Activated naive CD8-positive, alpha-beta T cell (primary cell): ENCODE measurements around the gene GLCCI1.
"Not testable (repeated sequence)": the region's sequence is repeated elsewhere in the genome, so short reads cannot be mapped to it uniquely, and the experiment has no call there.

Source experiments
- H3K27ac Mint-ChIP-seq: one replicate; pipeline ENCODE4 v1.8.0; 2021; ENCODE audit warnings: mixed read lengths
- H3K27me3 Mint-ChIP-seq: one replicate; pipeline ENCODE4 v1.8.0; 2021; ENCODE audit warnings: mixed read lengths
- H3K36me3 Mint-ChIP-seq: one replicate; pipeline ENCODE4 v1.8.0; 2021; ENCODE audit warnings: mixed read lengths
- H3K4me1 Mint-ChIP-seq: one replicate; pipeline ENCODE4 v1.8.0; 2021; ENCODE audit warnings: low read depth, mixed read lengths
- H3K4me3 Mint-ChIP-seq: one replicate; pipeline ENCODE4 v1.8.0; 2021; ENCODE audit warnings: mild to moderate bottlenecking, mixed read lengths
- H3K9me3 Mint-ChIP-seq: one replicate; pipeline ENCODE4 v1.8.0; 2021; ENCODE audit warnings: low read depth, mixed read lengths

The GLCCI1 gene

DNA sequence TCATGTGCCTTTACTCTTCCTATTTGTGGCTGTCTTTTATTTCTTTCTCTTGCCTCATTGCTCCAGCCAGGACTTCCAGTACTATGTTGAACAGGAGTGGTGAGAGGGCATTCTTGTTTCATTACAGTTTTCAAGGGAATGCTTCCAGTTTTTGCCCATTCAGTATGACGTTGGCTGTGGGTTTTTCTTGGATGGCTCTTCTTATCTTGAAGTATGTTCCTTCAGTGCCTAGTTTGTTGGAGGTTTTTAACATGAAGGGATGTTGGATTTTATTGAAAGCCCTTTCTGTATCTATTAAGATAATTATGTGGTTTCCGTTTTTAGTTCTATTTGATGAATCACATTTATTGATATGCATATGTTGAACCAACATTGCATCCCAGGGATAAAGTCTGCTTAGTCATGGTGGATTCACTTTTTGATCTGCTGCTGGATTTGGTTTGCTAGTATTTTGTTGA, 96.8 kb downstream of the GLCCI1 start:
- Mint-ChIP-seq H3K4me3 (no peak overlapping the region), H3K27me3 (no peaks in the 10 kb centered on the region), H3K36me3 (peaks cover 33% of the 10 kb centered on the region), H3K9me3 (no peaks in the 10 kb centered on the region), H3K27ac (no peak overlapping the region), H3K4me1 (peaks cover 17% of the 10 kb centered on the region)

DNA sequence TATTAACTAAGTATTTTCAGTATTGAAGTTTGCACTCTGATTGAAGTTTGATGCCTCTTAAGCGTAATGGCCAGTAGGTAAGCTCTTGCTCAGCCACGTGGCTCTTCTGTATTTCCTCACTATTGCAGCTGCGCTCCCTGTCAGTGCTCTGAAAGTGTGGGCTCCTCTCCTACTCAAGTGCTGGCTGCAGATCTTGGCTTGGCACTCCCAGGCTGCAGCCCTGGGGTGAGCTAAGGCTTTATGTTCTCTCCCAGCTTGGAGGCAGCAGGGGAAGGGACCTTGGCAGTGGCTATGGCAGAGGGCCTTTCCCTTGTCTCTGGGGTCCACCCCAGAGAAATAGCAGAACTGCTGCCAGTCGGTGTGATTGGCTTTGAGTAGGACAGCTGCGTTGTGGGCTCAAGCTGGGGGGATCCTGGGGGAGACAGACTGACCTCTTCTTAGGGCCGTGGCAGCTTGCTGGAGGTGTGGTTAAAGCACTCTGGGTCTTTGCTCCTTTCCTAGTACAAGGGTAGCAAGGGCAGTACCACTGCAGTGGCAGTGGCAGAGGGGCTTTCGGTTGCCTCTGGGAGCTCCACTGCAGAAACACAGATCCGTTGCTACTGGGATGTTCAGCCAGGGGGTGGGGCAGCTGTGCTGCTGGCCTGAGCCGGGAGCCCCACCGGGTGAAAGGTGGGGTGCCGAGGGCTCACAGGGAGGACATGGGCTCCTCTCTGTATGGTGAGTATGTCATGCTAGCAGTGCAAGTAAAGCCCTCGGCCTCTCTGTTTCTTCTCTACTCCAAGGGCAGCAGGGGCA, 100.5 kb downstream of the GLCCI1 start:
- Mint-ChIP-seq H3K4me3 (no peak overlapping the region), H3K27me3 (no peaks in the 10 kb centered on the region), H3K4me1 (peaks cover 19% of the 10 kb centered on the region), H3K36me3 (peaks cover 40% of the 10 kb centered on the region), H3K27ac (no peak overlapping the region), H3K9me3 (no peaks in the 10 kb centered on the region)

DNA sequence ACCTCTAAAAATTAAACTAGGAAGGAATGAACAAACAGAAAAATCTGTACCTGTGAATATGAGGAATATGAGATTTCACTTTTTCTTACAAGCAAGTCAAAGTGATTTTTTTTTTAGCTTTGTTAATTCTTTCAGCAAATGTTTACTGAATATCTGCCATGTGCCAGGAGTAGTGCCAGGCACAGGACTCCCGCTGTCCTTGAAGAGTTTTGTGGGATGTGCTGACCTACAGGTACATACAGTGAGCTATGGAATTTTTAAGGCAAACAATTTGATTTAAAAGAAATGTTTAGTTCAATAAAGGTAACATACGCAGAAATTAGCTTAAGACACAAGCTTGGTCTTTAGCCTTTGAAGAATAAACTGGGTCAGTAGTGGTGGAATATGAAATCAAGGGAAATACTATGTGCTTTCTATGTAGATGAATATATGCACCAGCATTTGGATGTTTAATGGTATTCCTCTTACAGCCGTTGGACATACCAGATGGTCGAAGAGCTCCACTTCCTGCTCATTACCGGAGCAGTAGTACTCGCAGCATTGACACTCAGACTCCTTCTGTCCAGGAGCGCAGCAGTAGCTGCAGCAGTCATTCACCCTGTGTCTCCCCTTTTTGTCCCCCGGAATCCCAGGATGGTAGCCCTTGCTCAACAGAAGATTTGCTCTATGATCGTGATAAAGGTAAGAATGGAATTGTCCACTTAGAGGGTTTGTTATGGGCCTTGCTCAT, 102.0 kb downstream of the GLCCI1 start:
- no peaks in the 10 kb centered on the region for H3K9me3 Mint-ChIP-seq
- H3K27me3 Mint-ChIP-seq: no peaks in the 10 kb centered on the region
- peaks cover 13% of the 10 kb centered on the region for H3K4me1 Mint-ChIP-seq
- H3K36me3 Mint-ChIP-seq: peaks cover 37% of the 10 kb centered on the region
- H3K4me3 Mint-ChIP-seq: no peak overlapping the region
- H3K27ac Mint-ChIP-seq: no peak overlapping the region

DNA sequence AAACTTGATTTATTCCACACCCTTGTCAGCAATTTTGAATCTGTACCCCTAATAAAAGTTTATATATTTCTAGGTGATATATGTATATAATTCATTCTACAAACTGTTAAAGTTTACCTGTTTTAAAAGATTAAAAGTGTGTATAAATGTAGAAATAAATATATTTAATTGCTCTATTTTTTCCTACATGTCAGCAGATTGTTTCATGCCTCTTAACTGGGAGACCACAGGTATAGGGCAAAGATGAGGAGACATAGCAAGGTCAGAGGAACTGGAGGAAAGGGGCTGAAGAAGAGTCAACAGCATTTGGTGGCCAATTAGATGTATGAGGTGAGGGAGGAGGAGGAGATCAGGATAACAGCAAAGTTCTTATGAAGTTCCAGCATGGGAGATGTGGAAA, 109.8 kb downstream of the GLCCI1 start:
- peaks cover 4% of the 10 kb centered on the region for H3K4me1 Mint-ChIP-seq
- no peaks in the 10 kb centered on the region for H3K9me3 Mint-ChIP-seq
- no peaks in the 10 kb centered on the region for H3K27me3 Mint-ChIP-seq
- H3K4me3 Mint-ChIP-seq: no peak overlapping the region
- peaks cover 13% of the 10 kb centered on the region for H3K36me3 Mint-ChIP-seq
- no peak overlapping the region for H3K27ac Mint-ChIP-seq

DNA sequence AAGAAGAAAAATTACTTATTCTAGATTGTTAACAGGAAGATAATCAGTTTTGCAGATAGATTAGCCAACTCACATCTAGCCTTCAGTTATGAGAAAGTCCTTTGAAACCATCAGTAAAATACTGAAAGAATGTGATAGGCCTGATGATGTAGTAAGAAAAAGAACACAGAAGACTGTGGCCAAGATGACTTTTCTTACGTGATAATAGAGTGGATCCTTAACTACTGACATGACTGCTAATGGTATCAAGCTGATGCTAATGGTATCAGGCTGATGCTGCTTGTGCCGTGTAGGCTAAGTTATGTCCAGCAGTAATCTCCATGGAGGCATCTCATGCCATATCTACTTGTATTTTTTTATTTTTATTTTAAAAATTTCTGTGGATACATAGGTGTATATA, 114.2 kb downstream of the GLCCI1 start:
- H3K4me3 Mint-ChIP-seq: no peak overlapping the region
- no peak overlapping the region for H3K27ac Mint-ChIP-seq
- H3K4me1 Mint-ChIP-seq: peaks cover 2% of the 10 kb centered on the region
- no peaks in the 10 kb centered on the region for H3K27me3 Mint-ChIP-seq
- H3K9me3 Mint-ChIP-seq: no peaks in the 10 kb centered on the region
- peaks cover 17% of the 10 kb centered on the region for H3K36me3 Mint-ChIP-seq

DNA sequence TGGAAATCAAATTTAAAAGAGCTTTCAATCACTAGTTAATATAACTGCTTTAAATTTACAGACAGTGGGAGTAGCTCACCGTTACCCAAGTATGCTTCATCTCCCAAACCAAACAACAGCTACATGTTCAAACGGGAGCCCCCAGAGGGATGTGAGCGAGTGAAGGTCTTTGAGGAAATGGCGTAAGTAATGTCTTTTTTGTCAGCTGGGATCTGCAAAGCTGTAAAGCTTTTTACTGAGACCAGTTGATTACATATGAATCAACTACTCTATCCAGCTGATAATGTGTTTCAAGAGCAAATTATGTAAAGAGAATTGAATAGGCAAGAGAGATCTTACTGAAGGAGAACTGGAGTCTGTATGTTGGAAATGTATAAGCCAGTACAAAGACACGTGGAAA, 116.2 kb downstream of the GLCCI1 start:
- H3K27ac Mint-ChIP-seq: no peak overlapping the region
- peaks cover 19% of the 10 kb centered on the region for H3K36me3 Mint-ChIP-seq
- H3K4me3 Mint-ChIP-seq: no peak overlapping the region

DNA sequence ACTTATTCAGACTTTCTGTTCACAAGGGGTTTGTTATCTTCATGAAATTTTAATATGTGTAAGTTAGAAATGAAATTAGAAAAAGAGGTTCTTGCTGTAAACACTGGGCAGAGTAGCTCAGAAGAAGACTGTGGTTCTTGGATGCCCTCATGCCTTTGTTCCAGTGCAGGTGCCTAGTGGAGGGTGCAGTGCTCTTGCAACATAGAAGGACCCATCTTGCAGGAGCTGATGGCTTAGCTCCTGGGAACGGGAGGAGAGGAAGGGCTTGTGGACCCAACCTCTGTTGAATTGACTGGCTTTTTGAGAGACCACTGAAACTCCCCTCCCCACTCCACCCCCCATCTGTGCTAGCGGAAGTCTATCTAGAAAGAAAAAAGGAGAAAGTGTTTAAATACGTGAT, 116.8 kb downstream of the GLCCI1 start:
- no peaks in the 10 kb centered on the region for H3K27me3 Mint-ChIP-seq
- H3K4me1 Mint-ChIP-seq: no peaks in the 10 kb centered on the region
- peaks cover 19% of the 10 kb centered on the region for H3K36me3 Mint-ChIP-seq
- no peak overlapping the region for H3K27ac Mint-ChIP-seq
- no peak overlapping the region for H3K4me3 Mint-ChIP-seq
- H3K9me3 Mint-ChIP-seq: no peaks in the 10 kb centered on the region

More for the DNA sequence above, 116.2 kb downstream of the GLCCI1 start:
- Mint-ChIP-seq H3K9me3 (no peaks in the 10 kb centered on the region), H3K4me1 (no peaks in the 10 kb centered on the region), H3K27me3 (no peaks in the 10 kb centered on the region)

DNA sequence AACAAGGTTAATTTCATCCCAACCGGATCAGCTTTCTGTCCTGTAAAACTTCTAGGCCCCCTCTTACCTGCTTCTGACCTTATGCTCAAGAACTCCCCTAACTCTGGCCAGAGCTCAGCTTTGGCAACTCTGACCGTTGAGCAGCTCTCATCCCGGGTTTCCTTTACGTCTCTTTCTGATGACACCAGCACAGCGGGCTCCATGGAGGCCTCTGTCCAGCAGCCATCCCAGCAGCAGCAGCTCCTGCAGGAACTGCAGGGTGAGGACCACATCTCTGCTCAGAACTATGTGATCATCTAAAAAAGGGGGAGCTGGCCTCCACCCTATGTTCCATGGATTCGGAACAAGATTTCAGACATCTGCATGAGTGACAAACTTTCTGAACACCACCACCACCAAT, 117.6 kb downstream of the GLCCI1 start:
- Mint-ChIP-seq H3K4me1 (no peaks in the 10 kb centered on the region), H3K27ac (no peak overlapping the region), H3K9me3 (no peaks in the 10 kb centered on the region)

DNA sequence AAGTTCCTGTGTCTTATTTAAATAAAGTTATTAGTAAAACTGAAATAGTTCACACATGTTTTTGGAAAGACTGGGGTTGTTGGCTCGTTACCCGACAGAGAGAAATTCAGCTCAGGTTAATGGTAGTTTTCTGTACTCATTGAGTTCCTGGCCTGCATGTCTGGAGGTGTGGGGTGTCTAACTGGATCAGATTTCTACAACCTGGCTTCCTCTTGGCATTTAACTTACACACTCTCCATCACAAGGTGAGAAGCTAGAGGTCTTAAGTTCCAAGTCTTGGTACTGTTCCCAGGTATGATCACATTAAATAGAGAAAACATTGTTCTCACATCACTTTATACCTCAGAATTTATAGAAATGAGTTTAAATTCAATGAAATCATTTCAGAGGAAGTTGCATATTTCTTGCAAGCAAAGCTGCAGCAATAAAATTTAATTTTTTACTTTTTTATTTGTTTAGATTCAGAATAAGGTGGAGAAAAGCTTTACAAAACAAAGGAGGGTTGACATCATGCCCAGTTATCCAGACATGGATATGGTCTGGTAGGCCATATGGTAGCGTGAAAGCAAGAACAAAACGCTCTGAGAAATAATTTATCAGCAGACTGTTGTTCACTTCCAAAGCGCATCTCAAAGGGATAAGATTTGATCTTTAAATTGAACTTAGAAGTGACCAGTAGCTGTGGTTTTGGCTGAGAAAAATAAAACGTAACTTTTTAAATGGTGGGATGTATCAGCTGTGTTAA, 120.6 kb downstream of the GLCCI1 start:
- Mint-ChIP-seq H3K36me3 (peaks cover 14% of the 10 kb centered on the region), H3K27ac (no peak overlapping the region), H3K4me1 (no peaks in the 10 kb centered on the region), H3K27me3 (no peaks in the 10 kb centered on the region), H3K4me3 (no peak overlapping the region), H3K9me3 (no peaks in the 10 kb centered on the region)

More for the DNA sequence above, 117.6 kb downstream of the GLCCI1 start:
- H3K27me3 Mint-ChIP-seq: no peaks in the 10 kb centered on the region
- peaks cover 19% of the 10 kb centered on the region for H3K36me3 Mint-ChIP-seq
- H3K4me3 Mint-ChIP-seq: no peak overlapping the region

DNA sequence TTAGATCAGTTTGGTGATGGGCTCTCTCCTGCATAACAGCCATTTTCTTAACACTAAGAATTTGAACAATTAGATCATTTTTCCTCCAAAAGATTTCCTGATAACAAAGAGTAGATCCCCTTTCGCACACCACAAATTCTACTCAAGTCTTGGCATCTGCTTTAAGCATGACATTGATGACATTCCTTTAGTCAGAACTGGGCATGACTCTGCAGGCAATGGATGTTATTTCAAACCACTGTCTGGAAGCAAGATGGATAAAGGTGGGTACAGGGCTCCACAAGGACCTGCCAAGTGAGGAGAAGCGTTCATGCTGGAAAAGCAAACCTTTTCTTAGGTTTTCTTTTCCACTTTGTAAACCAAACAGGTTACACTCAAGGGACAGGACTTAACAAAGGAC, 123.5 kb downstream of the GLCCI1 start:
- Mint-ChIP-seq H3K4me3 (no peak overlapping the region), H3K9me3 (no peaks in the 10 kb centered on the region), H3K27me3 (no peaks in the 10 kb centered on the region), H3K27ac (no peak overlapping the region), H3K4me1 (no peaks in the 10 kb centered on the region), H3K36me3 (peaks cover 7% of the 10 kb centered on the region)

DNA sequence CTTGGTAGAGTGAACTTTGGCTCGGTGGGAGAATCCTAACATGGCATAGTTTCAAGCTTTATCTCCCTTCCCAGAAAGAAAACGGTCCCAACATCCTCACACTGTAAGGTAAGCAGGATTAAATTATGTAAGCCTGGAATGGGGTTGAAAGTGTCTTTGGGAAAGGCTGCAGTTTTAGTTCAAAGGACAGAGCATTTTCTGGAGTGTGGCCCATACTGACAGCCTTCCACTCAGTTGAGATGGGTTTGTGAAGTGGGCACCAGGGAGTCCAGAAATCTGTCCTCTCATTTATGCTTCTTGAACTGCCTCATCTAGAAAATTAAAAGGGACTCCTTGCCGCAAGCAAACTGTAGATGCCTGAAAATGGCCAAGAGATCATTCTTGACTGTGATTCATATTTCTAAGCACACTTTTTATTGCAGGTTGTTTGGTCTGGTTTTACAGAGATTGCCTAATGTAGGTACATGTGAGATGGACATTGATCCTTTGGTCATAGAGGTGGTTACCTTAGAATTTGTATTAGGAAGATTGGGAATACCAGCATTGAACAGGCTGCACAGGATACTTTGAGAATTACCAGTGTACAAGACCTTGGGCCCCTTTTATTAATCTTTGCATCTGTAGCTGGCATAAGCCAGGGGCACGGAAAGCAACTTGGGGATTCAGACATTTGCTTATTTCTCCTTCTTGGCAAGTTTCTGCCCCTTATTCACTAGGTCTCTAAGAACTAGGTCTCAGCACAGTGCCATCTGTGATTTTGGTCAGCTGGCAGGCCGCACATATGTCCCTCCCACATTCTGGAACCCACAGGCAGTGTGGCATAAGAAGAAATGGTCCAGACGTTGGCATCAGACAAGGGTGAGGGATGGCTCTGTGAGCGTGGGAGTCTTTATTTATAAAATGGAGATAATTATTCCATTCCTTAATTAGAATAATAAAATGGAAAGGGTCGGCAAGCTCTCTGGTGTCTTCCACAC, 125.9 kb downstream of the GLCCI1 start:
- Mint-ChIP-seq H3K4me1 (no peaks in the 10 kb centered on the region), H3K4me3 (no peak overlapping the region), H3K9me3 (peaks cover 9% of the 10 kb centered on the region), H3K36me3 (peaks cover 5% of the 10 kb centered on the region), H3K27me3 (no peaks in the 10 kb centered on the region), H3K27ac (no peak overlapping the region)

DNA sequence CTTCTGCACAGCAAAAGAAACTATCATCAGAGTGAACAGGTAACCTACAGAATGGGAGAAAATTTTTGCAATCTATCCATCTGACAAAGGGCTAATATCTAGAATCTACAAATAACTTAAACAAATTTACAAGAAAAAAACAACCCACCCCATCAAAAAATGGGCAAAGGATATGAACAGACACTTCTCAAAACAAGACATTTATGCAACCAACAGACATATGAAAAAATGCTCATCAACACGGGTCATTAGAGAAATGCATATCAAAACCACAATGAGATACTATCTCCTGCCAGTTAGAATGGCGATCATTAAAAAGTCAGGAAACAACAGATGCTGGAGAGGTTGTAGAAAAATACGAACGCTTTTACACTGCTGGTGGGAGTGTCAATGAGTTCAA, 132.7 kb downstream of the GLCCI1 start:
- peaks cover 20% of the 10 kb centered on the region for H3K36me3 Mint-ChIP-seq
- H3K9me3 Mint-ChIP-seq: peaks cover 20% of the 10 kb centered on the region
- H3K4me1 Mint-ChIP-seq: peaks cover 23% of the 10 kb centered on the region
- H3K27me3 Mint-ChIP-seq, H3K27ac Mint-ChIP-seq, H3K4me3 Mint-ChIP-seq: not testable (repeated sequence)

DNA sequence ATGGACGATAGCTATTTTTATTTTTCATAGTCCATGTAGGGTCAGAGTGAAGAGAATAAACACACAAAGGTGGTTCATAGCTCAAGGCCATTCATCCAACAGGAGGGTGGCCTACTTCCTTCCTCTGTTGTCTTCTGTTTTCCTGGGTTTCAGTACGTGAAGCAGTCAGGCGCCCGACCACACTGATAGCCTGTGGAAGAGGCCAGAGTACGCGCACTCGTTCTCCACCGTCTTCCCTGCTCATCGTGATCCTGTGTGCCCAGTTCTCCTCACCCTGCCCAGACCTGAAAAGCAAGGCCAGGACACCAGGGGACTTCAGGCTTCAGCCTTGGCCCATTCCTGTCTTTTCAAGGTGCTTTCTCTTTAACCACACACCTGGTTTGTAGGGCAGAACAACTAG, 134.7 kb downstream of the GLCCI1 start:
- no peak overlapping the region for H3K27ac Mint-ChIP-seq
- peaks cover 20% of the 10 kb centered on the region for H3K9me3 Mint-ChIP-seq
- peaks cover 20% of the 10 kb centered on the region for H3K36me3 Mint-ChIP-seq
- H3K27me3 Mint-ChIP-seq: no peaks in the 10 kb centered on the region
- peaks cover 32% of the 10 kb centered on the region for H3K4me1 Mint-ChIP-seq
- no peak overlapping the region for H3K4me3 Mint-ChIP-seq

DNA sequence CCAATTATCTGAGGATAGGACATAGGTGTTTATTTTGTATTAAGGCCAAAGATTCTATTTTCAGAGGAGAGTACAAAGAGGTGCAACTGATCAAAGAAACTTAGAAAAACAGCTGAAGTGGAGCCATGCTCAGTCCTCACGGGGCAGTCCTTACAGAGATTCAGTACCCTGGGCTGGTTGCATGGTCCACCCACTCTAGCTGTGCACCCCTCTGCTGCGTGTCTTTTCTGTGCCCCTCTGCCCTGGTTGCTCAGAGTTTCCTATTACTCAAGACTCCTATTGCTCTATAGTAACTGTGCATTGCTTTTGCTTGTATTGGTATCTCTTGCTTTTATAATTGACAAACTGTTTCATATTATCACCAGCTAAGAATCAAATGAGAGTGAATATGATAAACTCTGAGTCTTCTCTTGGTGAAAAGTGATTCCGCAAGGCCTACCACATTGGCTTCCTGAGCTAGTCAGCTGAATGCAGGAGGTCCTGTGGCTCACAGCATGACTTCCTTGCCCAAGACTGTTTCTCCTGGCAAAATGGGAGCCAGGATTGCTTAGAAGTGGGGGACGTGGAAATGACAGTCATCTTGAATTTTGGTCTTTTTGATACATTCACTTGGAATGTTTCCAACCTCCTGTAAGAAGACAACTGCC, 137.0 kb downstream of the GLCCI1 start:
- peak overlapping the region; percentile 27 for H3K4me3 Mint-ChIP-seq
- H3K9me3 Mint-ChIP-seq: peaks cover 9% of the 10 kb centered on the region

More for the DNA sequence above, 137.0 kb downstream of the GLCCI1 start:
- Mint-ChIP-seq H3K27me3 (no peaks in the 10 kb centered on the region), H3K4me1 (peaks cover 32% of the 10 kb centered on the region), H3K36me3 (peaks cover 15% of the 10 kb centered on the region), H3K27ac (peak overlapping the region; percentile 77)
